Measurements from ENCODE around the gene MUC5AC. TPM values are rescaled to one million over a fixed set of nuclear protein-coding genes. Genes with fewer than 3 reads are reported as not detected.

Gene MUC5AC
- total RNA-seq, 2 donors from 2014 or later, result not detected

- Mint-ChIP-seq H3K9me3 (no peaks in the 10 kb centered on the region), H3K4me3 (no peak overlapping the region), H3K36me3 (ENCODE audit: low read depth) (no peaks in the 10 kb centered on the region), H3K27me3 (ENCODE audit: insufficient read depth) (peaks cover 5% of the 10 kb centered on the region), H3K4me1 (no peaks in the 10 kb centered on the region), H3K27ac (no peak overlapping the region)
- TF ChIP-seq, protein P1, sequence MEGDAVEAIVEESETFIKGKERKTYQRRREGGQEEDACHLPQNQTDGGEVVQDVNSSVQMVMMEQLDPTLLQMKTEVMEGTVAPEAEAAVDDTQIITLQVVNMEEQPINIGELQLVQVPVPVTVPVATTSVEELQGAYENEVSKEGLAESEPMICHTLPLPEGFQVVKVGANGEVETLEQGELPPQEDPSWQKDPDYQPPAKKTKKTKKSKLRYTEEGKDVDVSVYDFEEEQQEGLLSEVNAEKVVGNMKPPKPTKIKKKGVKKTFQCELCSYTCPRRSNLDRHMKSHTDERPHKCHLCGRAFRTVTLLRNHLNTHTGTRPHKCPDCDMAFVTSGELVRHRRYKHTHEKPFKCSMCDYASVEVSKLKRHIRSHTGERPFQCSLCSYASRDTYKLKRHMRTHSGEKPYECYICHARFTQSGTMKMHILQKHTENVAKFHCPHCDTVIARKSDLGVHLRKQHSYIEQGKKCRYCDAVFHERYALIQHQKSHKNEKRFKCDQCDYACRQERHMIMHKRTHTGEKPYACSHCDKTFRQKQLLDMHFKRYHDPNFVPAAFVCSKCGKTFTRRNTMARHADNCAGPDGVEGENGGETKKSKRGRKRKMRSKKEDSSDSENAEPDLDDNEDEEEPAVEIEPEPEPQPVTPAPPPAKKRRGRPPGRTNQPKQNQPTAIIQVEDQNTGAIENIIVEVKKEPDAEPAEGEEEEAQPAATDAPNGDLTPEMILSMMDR (conservative IDR thresholded peaks at IDR 0.05), result no peak
- WGBS, 2 experiments (ENCODE audit: insufficient coverage in 1 of 2, insufficient read length in 1 of 2), result 92 to 95% methylated on average over 22 to 23 of the region's 23 CpGs
- Histone ChIP-seq H3K27me3 (ENCODE audit: control insufficient read depth, insufficient read depth, low read length, poor library complexity, severe bottlenecking) (no peaks in the 10 kb centered on the region), H3K9me3 (ENCODE audit: control insufficient read depth, low read length) (no peaks in the 10 kb centered on the region), H3K36me3 (ENCODE audit: control insufficient read depth, insufficient read depth, low read length) (no peaks in the 10 kb centered on the region), H3K4me3 (ENCODE audit: low read length) (no peak overlapping the region), H3K27ac (ENCODE audit: low read depth, low read length) (no peak overlapping the region), H3K9ac (ENCODE audit: extremely low read depth, low read length, poor library complexity, severe bottlenecking) (no peak overlapping the region), H3K4me1 (ENCODE audit: control insufficient read depth, insufficient read depth, low read length) (no peaks in the 10 kb centered on the region)
- DNase-seq, result peak; percentile 45
Measured at GRCh38 chr11:1221848-1222311, 64.1 kb downstream of the MUC5AC start.

DNA sequence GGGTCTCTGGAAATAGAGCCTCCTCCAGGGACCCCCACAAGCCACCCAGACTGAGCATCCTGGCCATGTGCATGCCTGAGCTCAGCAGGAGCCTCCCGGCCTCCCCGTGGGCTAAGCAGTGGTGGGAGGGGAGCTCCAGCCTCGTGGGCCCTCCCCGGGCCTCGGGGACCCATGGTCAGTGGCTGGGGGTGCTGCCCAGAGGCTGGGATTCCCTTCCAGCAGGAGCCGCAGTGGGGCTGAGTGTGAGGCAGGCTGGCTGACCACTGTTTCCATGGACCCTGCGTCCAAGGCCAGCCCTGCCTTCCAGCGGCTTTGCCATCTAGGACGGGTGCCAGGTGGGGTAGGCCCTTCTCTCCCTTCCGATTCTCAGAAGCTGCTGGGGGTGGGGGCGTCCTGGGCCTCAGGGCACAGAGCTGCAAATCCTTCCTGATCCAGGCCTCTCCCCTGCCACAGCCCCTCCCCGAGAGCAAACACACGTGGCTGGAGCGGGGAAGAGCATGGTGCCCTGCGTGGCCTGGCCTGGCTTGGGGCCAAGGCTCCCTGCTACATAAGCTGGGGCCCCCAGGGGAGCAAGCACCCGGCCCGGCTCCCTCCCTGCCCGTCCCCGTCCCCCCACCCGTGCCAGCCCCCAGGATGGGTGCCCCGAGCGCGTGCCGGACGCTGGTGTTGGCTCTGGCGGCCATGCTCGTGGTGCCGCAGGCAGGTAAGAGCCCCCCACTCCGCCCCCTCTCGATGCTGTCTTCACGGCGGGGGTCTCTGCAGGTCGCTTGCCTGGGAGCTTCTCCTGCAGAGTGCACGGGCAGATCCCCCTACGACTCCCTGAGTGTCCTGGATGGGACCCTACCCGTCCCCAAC, 65.0 kb downstream of the MUC5AC start, which contains the start of gene MUC5B:
TSS of gene MUC5B (plus strand) at position 576 of the 855 bp plus-strand sequence. CDS start at position 634, 58 bp downstream.
- H3K4me3 ChIP-seq (ENCODE audit: low read length), result no peak within 1 kb of the TSS
- peak; percentile 41 for DNase-seq
- no peak within 1 kb of the TSS for H3K27ac ChIP-seq (ENCODE audit: low read depth, low read length)
- no peak within 1 kb of the TSS for H3K4me3 Mint-ChIP-seq
- no peaks in the 10 kb centered on the region for H3K36me3 Mint-ChIP-seq (ENCODE audit: low read depth)
- no peaks in the 10 kb centered on the region for H3K27me3 ChIP-seq (ENCODE audit: control insufficient read depth, insufficient read depth, low read length, poor library complexity, severe bottlenecking)
- no peak within 1 kb of the TSS for H3K9ac ChIP-seq (ENCODE audit: extremely low read depth, low read length, poor library complexity, severe bottlenecking)
- H3K4me1 ChIP-seq (ENCODE audit: control insufficient read depth, insufficient read depth, low read length), result no peaks in the 10 kb centered on the region
- no peaks in the 10 kb centered on the region for H3K9me3 ChIP-seq (ENCODE audit: control insufficient read depth, low read length)
- H3K36me3 ChIP-seq (ENCODE audit: control insufficient read depth, insufficient read depth, low read length), result no peaks in the 10 kb centered on the region
- H3K27me3 Mint-ChIP-seq (ENCODE audit: insufficient read depth), result peaks cover 3% of the 10 kb centered on the region
- no peaks in the 10 kb centered on the region for H3K4me1 Mint-ChIP-seq
- no peaks in the 10 kb centered on the region for H3K9me3 Mint-ChIP-seq
- 90 to 92% methylated on average over 15 to 34 of the region's 36 CpGs for WGBS, 2 experiments (ENCODE audit: insufficient coverage in 1 of 2, insufficient read length in 1 of 2)
- no peak within 1 kb of the TSS for H3K27ac Mint-ChIP-seq
- TF ChIP-seq, protein P1 (conservative IDR thresholded peaks at IDR 0.05), result no peak

DNA sequence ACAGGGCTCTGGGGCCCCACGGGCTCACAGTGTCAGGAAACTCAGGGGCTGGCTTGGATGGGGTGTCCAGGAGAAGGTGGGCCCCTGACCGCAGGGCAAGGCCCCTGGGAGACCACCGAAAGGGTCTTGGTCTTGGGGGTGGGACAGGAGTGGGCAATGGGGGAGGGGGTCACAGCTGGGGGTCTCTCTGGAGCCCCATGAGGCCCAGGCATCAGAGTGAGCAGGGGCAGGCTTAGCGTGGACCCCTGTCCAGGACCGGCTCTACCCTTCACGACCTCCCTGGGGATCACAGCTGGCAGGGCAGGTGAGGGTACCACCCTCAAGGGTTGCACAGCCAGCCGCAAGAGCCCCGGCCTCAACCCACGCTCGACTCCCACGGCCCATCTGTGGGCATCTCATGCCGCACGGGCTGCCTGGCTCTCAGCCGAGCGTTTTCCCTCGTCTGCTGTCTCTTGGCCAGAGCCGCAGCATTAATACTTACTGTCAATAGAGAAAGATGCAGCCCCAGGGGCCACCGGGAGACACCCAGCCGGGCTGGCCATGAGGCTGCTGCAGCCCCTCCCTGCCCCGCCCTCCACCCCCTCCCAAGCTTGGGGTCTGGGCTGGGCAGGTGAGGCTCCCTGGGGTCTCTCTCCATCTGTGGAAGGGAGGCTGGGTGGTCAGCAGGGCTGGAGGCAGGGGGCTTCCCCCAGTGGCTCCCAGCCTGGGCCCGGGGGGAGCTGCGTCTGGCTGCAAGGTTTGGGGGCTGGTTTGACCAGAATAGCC, 65.8 kb downstream of the MUC5AC start:
- Histone ChIP-seq H3K9ac (ENCODE audit: extremely low read depth, low read length, poor library complexity, severe bottlenecking) (no peak overlapping the region), H3K9me3 (ENCODE audit: control insufficient read depth, low read length) (no peaks in the 10 kb centered on the region), H3K27ac (ENCODE audit: low read depth, low read length) (no peak overlapping the region), H3K36me3 (ENCODE audit: control insufficient read depth, insufficient read depth, low read length) (no peaks in the 10 kb centered on the region), H3K4me3 (ENCODE audit: low read length) (no peak overlapping the region), H3K27me3 (ENCODE audit: control insufficient read depth, insufficient read depth, low read length, poor library complexity, severe bottlenecking) (no peaks in the 10 kb centered on the region), H3K4me1 (ENCODE audit: control insufficient read depth, insufficient read depth, low read length) (no peaks in the 10 kb centered on the region)
- no peak overlapping the region for H3K27ac Mint-ChIP-seq
- TF ChIP-seq, protein P1 (conservative IDR thresholded peaks at IDR 0.05), result no peak
- H3K4me3 Mint-ChIP-seq, result no peak overlapping the region
- H3K36me3 Mint-ChIP-seq (ENCODE audit: low read depth), result no peaks in the 10 kb centered on the region
- no peaks in the 10 kb centered on the region for H3K9me3 Mint-ChIP-seq
- 92 to 93% methylated on average over 10 to 22 of the region's 22 CpGs for WGBS, 2 experiments (ENCODE audit: insufficient coverage in 1 of 2, insufficient read length in 1 of 2)
- H3K4me1 Mint-ChIP-seq, result no peaks in the 10 kb centered on the region
- H3K27me3 Mint-ChIP-seq (ENCODE audit: insufficient read depth), result peaks cover 2% of the 10 kb centered on the region
- peak; percentile 40 for DNase-seq
